HepG2 (cell line): ENCODE measurements around the gene HEXIM1. TPM values are rescaled to one million over a fixed set of nuclear protein-coding genes. Genes with fewer than 3 reads are reported as not detected.

ENCODE experiments used
- ADNP ChIP-seq: sonication (generic); formaldehyde crosslinking; IDR thresholded peaks from 2 replicates; pipeline ENCODE4 v1.4.0; 2020; ENCODE audit warnings: missing genetic modification reagents
- BORCS8-MEF2B ChIP-seq: sonication (generic); formaldehyde crosslinking; IDR thresholded peaks from 2 replicates; pipeline ENCODE4 v1.8.0; 2022; ENCODE audit warnings: mild to moderate bottlenecking, missing genetic modification reagents
- DNMT3B ChIP-seq: conservative IDR thresholded peaks from 2 replicates; pipeline ENCODE4 v1.6.1; 2016; ENCODE audit warnings: missing biosample characterization, control low read depth
- ELF3 ChIP-seq: IDR thresholded peaks from 2 replicates; pipeline ENCODE4 v1.6.1; 2016; ENCODE audit warnings: missing genetic modification reagents, missing compliant biosample characterization
- EP300 ChIP-seq, 3 experiments: sonication (generic) in 1 of 3; formaldehyde crosslinking in 1 of 3; IDR thresholded peaks; 2 replicates each; pipeline versions ENCODE4 v1.5.1 to v1.6.1; 2011 to 2020; ENCODE audit warnings: low read depth in 2 of 3, low read length in 2 of 3, borderline replicate concordance in 1 of 3, improper control_type of control experiment in 1 of 3, mild to moderate bottlenecking in 1 of 3, missing genetic modification reagents in 1 of 3, moderate library complexity in 1 of 3
- GABPB1 ChIP-seq: IDR thresholded peaks from 2 replicates; pipeline ENCODE4 v1.6.1; 2016; ENCODE audit warnings: mild to moderate bottlenecking, missing genetic modification reagents, moderate library complexity, missing compliant biosample characterization
- HOXD1 ChIP-seq: sonication (generic); formaldehyde crosslinking; IDR thresholded peaks from 2 replicates; pipeline ENCODE4 v1.5.0; 2020; ENCODE audit warnings: missing genetic modification reagents
- ISL2 ChIP-seq: sonication (generic); formaldehyde crosslinking; IDR thresholded peaks from 2 replicates; pipeline ENCODE4 v1.5.0; 2020; ENCODE audit warnings: missing genetic modification reagents
- MTERF4 ChIP-seq: sonication (generic); formaldehyde crosslinking; IDR thresholded peaks from 2 replicates; pipeline ENCODE4 v1.8.0; 2023; ENCODE audit warnings: mild to moderate bottlenecking, missing genetic modification reagents
- NCOR1 ChIP-seq: fragments of 200-600 bp; sonication (generic); IDR thresholded peaks from 2 replicates; pipeline ENCODE4 v1.7.0; 2017; ENCODE audit warnings: antibody characterized with exemption, low read length, borderline replicate concordance
- NR2F1 ChIP-seq, 2 experiments: fragments of 450-650 bp in 1 of 2; formaldehyde crosslinking in 1 of 2; IDR thresholded peaks; 2 replicates each; pipeline versions ENCODE4 v1.5.0 to v1.6.1; 2016 to 2020; ENCODE audit warnings: mild to moderate bottlenecking in 1 of 2, missing compliant biosample characterization in 1 of 2, missing genetic modification reagents in 1 of 2, moderate library complexity in 1 of 2
- POLR2A ChIP-seq, 2 experiments: IDR thresholded peaks; 2 replicates each; pipeline ENCODE4 v1.6.1; 2011; ENCODE audit warnings: low read depth in 2 of 2, low read length in 2 of 2, mild to moderate bottlenecking in 1 of 2, moderate library complexity in 1 of 2; ENCODE audit not compliant: insufficient read depth in 1 of 2
- TARDBP ChIP-seq: sonication (generic); formaldehyde crosslinking; IDR thresholded peaks from 2 replicates; pipeline ENCODE4 v1.8.0; 2022; ENCODE audit warnings: mild to moderate bottlenecking, missing genetic modification reagents
- U2AF1 ChIP-seq: fragments of 200-400 bp; formaldehyde crosslinking; optimal IDR thresholded peaks from 2 replicates; pipeline ENCODE3; 2017; ENCODE audit warnings: mild to moderate bottlenecking, low read depth, low read length
- XRCC5 ChIP-seq: fragments of 200-400 bp; formaldehyde crosslinking; optimal IDR thresholded peaks from 2 replicates; pipeline ENCODE3; 2017; ENCODE audit warnings: mild to moderate bottlenecking, low read length
- ZBTB8A ChIP-seq: sonication (generic); formaldehyde crosslinking; IDR thresholded peaks from 2 replicates; pipeline ENCODE4 v1.4.0; 2020; ENCODE audit warnings: mild to moderate bottlenecking, low read depth, missing genetic modification reagents, borderline replicate concordance
- ZIK1 ChIP-seq: sonication (generic); formaldehyde crosslinking; IDR thresholded peaks from 2 replicates; pipeline ENCODE4 v1.5.0; 2020; ENCODE audit warnings: mild to moderate bottlenecking, low read depth, missing genetic modification reagents, borderline replicate concordance
- ZNF367 ChIP-seq: sonication (generic); formaldehyde crosslinking; IDR thresholded peaks from 2 replicates; pipeline ENCODE4 v1.4.0; 2020; ENCODE audit warnings: missing genetic modification reagents, borderline replicate concordance
- ZNF543 ChIP-seq: sonication (generic); formaldehyde crosslinking; IDR thresholded peaks from 2 replicates; pipeline ENCODE4 v1.4.0; 2020; ENCODE audit warnings: mild to moderate bottlenecking, missing genetic modification reagents
- ZNF761 ChIP-seq: sonication (generic); formaldehyde crosslinking; conservative IDR thresholded peaks from 2 replicates; pipeline ENCODE4 v1.4.0; 2020; ENCODE audit warnings: mild to moderate bottlenecking, missing genetic modification reagents
- polyA plus RNA-seq, 8 experiments: library from polyadenylated mRNA; depleted of rRNA in 3 of 8; stranded (reverse) in 7 of 8; unstranded in 1 of 8; fragments of >200 nt; fragmentation: Illumina TruSeq in 4 of 8; extraction: Trizol in 4 of 8; gene quantifications; 2 replicates each; pipeline versions ENCODE4 v1.2.1 to v1.2.3, GENCODE V29; 2011 to 2016; ENCODE audit warnings: low read depth in 4 of 8, missing spikeins in 1 of 8, mixed read lengths in 1 of 8; ENCODE audit not compliant: insufficient read depth in 1 of 8
- total RNA-seq, 5 experiments: library from RNA; depleted of rRNA; stranded (reverse); fragments of >200 nt; fragmentation: Illumina TruSeq; extraction: Trizol; gene quantifications; 2 replicates each; pipeline ENCODE4 v1.2.3, GENCODE V29; 2016; ENCODE audit warnings: low read depth in 1 of 5
- TF ChIP-seq, protein P1 (sequence below): sonication (generic); formaldehyde crosslinking; IDR thresholded peaks from 2 replicates; pipeline ENCODE4 v1.4.0; 2020; ENCODE audit warnings: mild to moderate bottlenecking, missing genetic modification reagents
- TF ChIP-seq, protein P2 (sequence below): sonication (generic); formaldehyde crosslinking; IDR thresholded peaks from 2 replicates; pipeline ENCODE4 v1.4.0; 2020; ENCODE audit warnings: missing genetic modification reagents
- TF ChIP-seq, protein P3 (sequence below): sonication (generic); formaldehyde crosslinking; IDR thresholded peaks from 2 replicates; pipeline ENCODE4 v1.8.1; 2023; ENCODE audit warnings: mild to moderate bottlenecking, moderate library complexity, missing genetic modification reagents

Gene HEXIM1
- total and polyA plus RNA-seq, 2 of the 13 experiments (the other 11 are each of a cell fraction or from before 2014, with no cell fraction given) = 10.5 to 16.6 TPM

GRCh38 chr17:45123930-45124796 lies 24.1 kb upstream of the HEXIM1 start (continued):
- TF ChIP-seq ZBTB8A (CRISPR knock-in tag) (no peak), DNMT3B (CRISPR knock-in tag) (no peak), ISL2 (CRISPR knock-in tag) (no peak), NR2F1 (CRISPR knock-in tag; IDR thresholded peaks at IDR 0.05) (peak in 1 of 2 experiments; percentile 56; a peak in 1 of 4 replicates), MTERF4 (CRISPR knock-in tag) (no peak), ZNF761 (no peak), BORCS8-MEF2B (CRISPR knock-in tag) (no peak), ZNF367 (CRISPR knock-in tag) (no peak), EP300 (IDR thresholded peaks at IDR 0.05; ENCODE audit: low read depth in 2 of 2, low read length in 2 of 2) (peak; percentile 25 to 74; a peak in 2 of 4 replicates), EP300 (CRISPR knock-in tag; IDR thresholded peaks at IDR 0.05; ENCODE audit: borderline replicate concordance) (peak; percentile 79), HOXD1 (CRISPR knock-in tag) (no peak), NCOR1 (no peak), XRCC5 (no peak), POLR2A (IDR thresholded peaks at IDR 0.05; ENCODE audit: insufficient read depth in 1 of 2, low read depth in 2 of 2, low read length in 2 of 2) (no peak), ELF3 (peak; percentile 72), ZNF543 (CRISPR knock-in tag) (no peak), ZIK1 (CRISPR knock-in tag) (no peak), U2AF1 (peak; percentile 88), TARDBP (CRISPR knock-in tag) (no peak; the same call in 1 of the 2 replicates), GABPB1 (CRISPR knock-in tag) (peak; percentile 88), ADNP (CRISPR knock-in tag) (no peak)
- TF ChIP-seq, protein P1, sequence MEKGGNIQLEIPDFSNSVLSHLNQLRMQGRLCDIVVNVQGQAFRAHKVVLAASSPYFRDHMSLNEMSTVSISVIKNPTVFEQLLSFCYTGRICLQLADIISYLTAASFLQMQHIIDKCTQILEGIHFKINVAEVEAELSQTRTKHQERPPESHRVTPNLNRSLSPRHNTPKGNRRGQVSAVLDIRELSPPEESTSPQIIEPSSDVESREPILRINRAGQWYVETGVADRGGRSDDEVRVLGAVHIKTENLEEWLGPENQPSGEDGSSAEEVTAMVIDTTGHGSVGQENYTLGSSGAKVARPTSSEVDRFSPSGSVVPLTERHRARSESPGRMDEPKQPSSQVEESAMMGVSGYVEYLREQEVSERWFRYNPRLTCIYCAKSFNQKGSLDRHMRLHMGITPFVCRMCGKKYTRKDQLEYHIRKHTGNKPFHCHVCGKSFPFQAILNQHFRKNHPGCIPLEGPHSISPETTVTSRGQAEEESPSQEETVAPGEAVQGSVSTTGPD (CRISPR knock-in tag) = no peak
- TF ChIP-seq, protein P2, sequence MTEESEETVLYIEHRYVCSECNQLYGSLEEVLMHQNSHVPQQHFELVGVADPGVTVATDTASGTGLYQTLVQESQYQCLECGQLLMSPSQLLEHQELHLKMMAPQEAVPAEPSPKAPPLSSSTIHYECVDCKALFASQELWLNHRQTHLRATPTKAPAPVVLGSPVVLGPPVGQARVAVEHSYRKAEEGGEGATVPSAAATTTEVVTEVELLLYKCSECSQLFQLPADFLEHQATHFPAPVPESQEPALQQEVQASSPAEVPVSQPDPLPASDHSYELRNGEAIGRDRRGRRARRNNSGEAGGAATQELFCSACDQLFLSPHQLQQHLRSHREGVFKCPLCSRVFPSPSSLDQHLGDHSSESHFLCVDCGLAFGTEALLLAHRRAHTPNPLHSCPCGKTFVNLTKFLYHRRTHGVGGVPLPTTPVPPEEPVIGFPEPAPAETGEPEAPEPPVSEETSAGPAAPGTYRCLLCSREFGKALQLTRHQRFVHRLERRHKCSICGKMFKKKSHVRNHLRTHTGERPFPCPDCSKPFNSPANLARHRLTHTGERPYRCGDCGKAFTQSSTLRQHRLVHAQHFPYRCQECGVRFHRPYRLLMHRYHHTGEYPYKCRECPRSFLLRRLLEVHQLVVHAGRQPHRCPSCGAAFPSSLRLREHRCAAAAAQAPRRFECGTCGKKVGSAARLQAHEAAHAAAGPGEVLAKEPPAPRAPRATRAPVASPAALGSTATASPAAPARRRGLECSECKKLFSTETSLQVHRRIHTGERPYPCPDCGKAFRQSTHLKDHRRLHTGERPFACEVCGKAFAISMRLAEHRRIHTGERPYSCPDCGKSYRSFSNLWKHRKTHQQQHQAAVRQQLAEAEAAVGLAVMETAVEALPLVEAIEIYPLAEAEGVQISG (CRISPR knock-in tag) = no peak
- TF ChIP-seq, protein P3, sequence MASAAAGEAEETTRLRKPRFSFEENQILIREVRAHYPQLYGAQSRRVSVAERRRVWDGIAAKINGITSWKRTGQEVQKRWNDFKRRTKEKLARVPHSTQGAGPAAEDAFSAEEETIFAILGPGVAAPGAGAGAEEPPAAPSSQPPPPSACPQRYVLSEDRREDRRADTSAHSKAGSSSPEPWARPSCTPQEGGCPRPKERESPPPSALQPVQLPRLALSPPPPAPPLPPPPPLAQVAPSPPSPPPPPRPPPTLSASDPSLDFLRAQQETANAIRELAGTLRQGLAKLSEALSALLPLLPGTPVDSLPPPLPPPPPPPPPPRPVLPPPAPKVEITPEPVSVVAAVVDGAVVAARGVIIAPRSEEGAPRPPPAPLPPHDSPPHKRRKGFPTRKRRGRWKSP (CRISPR knock-in tag) = no peak
